GM12878 (cell line): Measurements from ENCODE around the gene VIPAS39. TPM values are rescaled to one million over a fixed set of nuclear protein-coding genes. Genes with fewer than 3 reads are reported as not detected.

ENCODE experiments used
- ATAC-seq: fragments of 200-7000 bp; cut with Tn5 transposase; 3 replicates; pipeline ENCODE4 v1.9.1; 2020; ENCODE audit warnings: mild to moderate bottlenecking, moderate library complexity
- BruUV-seq: library from RNA; stranded (reverse); fragments of 400-500 nt; replicated peaks from 2 replicates; lab custom pipeline; 2021; lab: Mats Ljungman, UMichigan
- CTCF ChIA-PET: fragments of 300-600 bp; sonication (Branson Sonifier 250); formaldehyde crosslinking; extraction: SDS; loops from one replicate; lab custom pipeline; 2021; ENCODE audit warnings: inconsistent platforms; lab: Yijun Ruan, JAX
- POLR2A ChIA-PET: fragments of 350-600 bp; formaldehyde crosslinking; extraction: SDS; loops from one replicate; lab custom pipeline; 2021; ENCODE audit warnings: inconsistent platforms; lab: Charles Lee
- RAD21 ChIA-PET: fragments of 300-600 bp; sonication (Branson Sonifier 250); formaldehyde crosslinking; loops from one replicate; lab custom pipeline; 2023; ENCODE audit warnings: antibody characterized with exemption; ENCODE audit not compliant: unreplicated experiment; lab: Charles Lee
- SMC1A ChIA-PET: fragments of 300-600 bp; sonication (Branson Sonifier 250); formaldehyde crosslinking; loops from one replicate; lab custom pipeline; 2023; ENCODE audit not compliant: unreplicated experiment, uncharacterized antibody; lab: Charles Lee
- DNase-seq: peaks from one replicate; pipeline ENCODE4 v3.0.0-alpha.2; 2011; ENCODE audit warnings: low read depth, low spot score
- FAIRE-seq: peaks from 3 replicates; lab custom pipeline; 2011; peaks lifted over from hg19 to GRCh38; lab: Jason Lieb, UNC
- H2AFZ ChIP-seq: 2 replicates; pipeline ENCODE4 v1.6.0; 2011; ENCODE audit warnings: low read depth, low read length, control low read depth; ENCODE audit not compliant: control insufficient read depth
- H3K27ac ChIP-seq: 2 replicates; pipeline ENCODE4 v1.5.1; 2011; ENCODE audit warnings: control low read depth; ENCODE audit not compliant: control insufficient read depth, insufficient read depth
- H3K27me3 ChIP-seq, 2 experiments: replicated peaks in 1 of 2; 2 replicates each; pipeline versions ENCODE4 v1.6.0 to v1.6.1; 2011; ENCODE audit warnings: low read length in 1 of 2; ENCODE audit not compliant: control insufficient read depth in 2 of 2, insufficient read depth in 2 of 2
- H3K36me3 ChIP-seq, 2 experiments: 2 replicates each; pipeline ENCODE4 v1.5.1; 2011; ENCODE audit warnings: low read length in 1 of 2; ENCODE audit not compliant: control insufficient read depth in 2 of 2, insufficient read depth in 2 of 2
- H3K4me1 ChIP-seq: 2 replicates; pipeline ENCODE4 v1.6.1; 2011; ENCODE audit warnings: mild to moderate bottlenecking, low read length, moderate library complexity, mixed read lengths; ENCODE audit not compliant: control insufficient read depth, insufficient read depth
- H3K4me2 ChIP-seq: 2 replicates; pipeline ENCODE4 v1.6.0; 2011; ENCODE audit warnings: control low read depth; ENCODE audit not compliant: control insufficient read depth, insufficient read depth
- H3K4me3 ChIP-seq: fragments of 200-600 bp; sonication (generic); 2 replicates; pipeline ENCODE4 v1.5.1; 2016
- H3K79me2 ChIP-seq: 2 replicates; pipeline ENCODE4 v1.6.0; 2011; ENCODE audit warnings: low read length; ENCODE audit not compliant: control insufficient read depth, insufficient read depth
- H3K9ac ChIP-seq: 2 replicates; pipeline ENCODE4 v1.8.0; 2011; ENCODE audit warnings: low read length, control low read depth, mixed read lengths; ENCODE audit not compliant: control insufficient read depth, insufficient read depth
- H3K9me3 ChIP-seq: replicated peaks from 3 replicates; pipeline ENCODE4 v1.5.1; 2011; ENCODE audit warnings: mild to moderate bottlenecking, low read length; ENCODE audit not compliant: control insufficient read depth, insufficient read depth
- H4K20me1 ChIP-seq: 2 replicates; pipeline ENCODE4 v1.6.0; 2011; ENCODE audit not compliant: control insufficient read depth, insufficient read depth
- ATF7 ChIP-seq: fragments of 450-650 bp; IDR thresholded peaks from 2 replicates; pipeline ENCODE4 v1.6.1; 2016; ENCODE audit warnings: low read depth, mild to moderate bottlenecking
- BACH1 ChIP-seq: fragments of 450-650 bp; IDR thresholded peaks from 2 replicates; pipeline ENCODE4 v1.6.1; 2017; ENCODE audit warnings: mild to moderate bottlenecking, borderline replicate concordance
- BCLAF1 ChIP-seq: fragments of 450-650 bp; IDR thresholded peaks from 2 replicates; pipeline ENCODE4 v1.6.1; 2017; ENCODE audit warnings: antibody characterized with exemption, mild to moderate bottlenecking, moderate library complexity
- BHLHE40 ChIP-seq, 2 experiments: fragments of 450-650 bp in 1 of 2; IDR thresholded peaks; 2 replicates each; pipeline ENCODE4 v1.6.1; 2011 to 2017; ENCODE audit warnings: low read depth in 2 of 2, borderline replicate concordance in 1 of 2, improper control_type of control experiment in 1 of 2, low read length in 1 of 2, mild to moderate bottlenecking in 1 of 2
- BMI1 ChIP-seq: fragments of 450-650 bp; IDR thresholded peaks from 2 replicates; pipeline ENCODE4 v1.6.1; 2016; ENCODE audit warnings: mild to moderate bottlenecking, moderate library complexity, borderline replicate concordance
- CREM ChIP-seq: IDR thresholded peaks from 2 replicates; pipeline ENCODE4 v1.6.1; 2014; ENCODE audit warnings: antibody characterized with exemption, low read depth
- EGR1 ChIP-seq, 2 experiments: IDR thresholded peaks; 1 replicate in 1 of 2; 2 replicates in 1 of 2; pipeline ENCODE4 v1.6.1; 2011 to 2012; ENCODE audit warnings: low read depth in 2 of 2, low read length in 2 of 2, borderline replicate concordance in 1 of 2, mild to moderate bottlenecking in 1 of 2, moderate library complexity in 1 of 2
- EZH2 ChIP-seq: IDR thresholded peaks from 2 replicates; pipeline ENCODE4 v1.6.1; 2012; ENCODE audit warnings: low read depth, mild to moderate bottlenecking, control low read depth, inconsistent platforms, low read length, borderline replicate concordance; ENCODE audit not compliant: control insufficient read depth
- FOXK2 ChIP-seq: fragments of 450-650 bp; IDR thresholded peaks from 2 replicates; pipeline ENCODE4 v1.6.1; 2017; ENCODE audit warnings: mild to moderate bottlenecking, moderate library complexity
- IRF4 ChIP-seq: IDR thresholded peaks from 2 replicates; pipeline ENCODE4 v1.6.1; 2011; ENCODE audit warnings: low read depth, low read length
- KLF5 ChIP-seq: fragments of 450-650 bp; IDR thresholded peaks from 2 replicates; pipeline ENCODE4 v1.6.1; 2014; ENCODE audit warnings: mild to moderate bottlenecking; ENCODE audit not compliant: partially characterized antibody
- LARP7 ChIP-seq: fragments of 450-650 bp; IDR thresholded peaks from 2 replicates; pipeline ENCODE4 v1.6.1; 2017; ENCODE audit warnings: mild to moderate bottlenecking
- MEF2A ChIP-seq: IDR thresholded peaks from 2 replicates; pipeline ENCODE4 v1.6.1; 2011; ENCODE audit warnings: low read depth, mild to moderate bottlenecking, low read length, moderate library complexity; ENCODE audit not compliant: insufficient read depth
- MYC ChIP-seq: IDR thresholded peaks from 2 replicates; pipeline ENCODE4 v1.6.1; 2011; ENCODE audit warnings: mild to moderate bottlenecking, low read length, moderate library complexity, inconsistent platforms; ENCODE audit not compliant: insufficient read depth, insufficient replicate concordance, insufficient read length, severe bottlenecking
- NFYA ChIP-seq: IDR thresholded peaks from 2 replicates; pipeline ENCODE4 v1.6.1; 2011; ENCODE audit warnings: low read depth, mild to moderate bottlenecking, low read length, improper control_type of control experiment, borderline replicate concordance
- SUZ12 ChIP-seq: fragments of 200-600 bp; sonication (generic); IDR thresholded peaks from one replicate; pipeline ENCODE4 v1.6.1; 2018; ENCODE audit warnings: antibody characterized with exemption, mild to moderate bottlenecking; ENCODE audit not compliant: unreplicated experiment
- ZNF592 ChIP-seq: fragments of 450-650 bp; IDR thresholded peaks from 2 replicates; pipeline ENCODE4 v1.6.1; 2017; ENCODE audit warnings: mild to moderate bottlenecking, moderate library complexity
- ZSCAN29 ChIP-seq: fragments of 450-650 bp; IDR thresholded peaks from 2 replicates; pipeline ENCODE4 v1.6.1; 2017; ENCODE audit warnings: mild to moderate bottlenecking, moderate library complexity
- WGBS: methylation state at CpG from one replicate; pipeline ENCODE4 v1.1.6; 2016; ENCODE audit warnings: low lambda C conversion rate; ENCODE audit not compliant: insufficient replicate concordance, insufficient coverage; ENCODE audit errors: missing lambda C conversion rate; 5-methylcytosine and 5-hydroxymethylcytosine counted together
- in situ Hi-C: fragments of 300-500 bp; cut with MboI; formaldehyde crosslinking; loops from 9 replicates; pipeline ENCODE4 v1.14.3; 2018; ENCODE audit warnings: mixed read lengths
- intact Hi-C: fragments of 100-400 bp; cut with micrococcal nuclease; formaldehyde crosslinking; loops from one replicate; pipeline ENCODE4 v1.14.2; 2022; ENCODE audit not compliant: unreplicated experiment
- polyA plus RNA-seq, 11 experiments: library from polyadenylated mRNA; depleted of rRNA in 4 of 11; unstranded in 6 of 11; stranded (reverse) in 5 of 11; fragments of >200 nt; fragmentation: Nextera tagmentation in 4 of 11; fragmentation: Illumina TruSeq in 1 of 11; extraction: Ambion mirVana in 4 of 11; extraction: Trizol in 1 of 11; gene quantifications; 1 replicate in 1 of 11; 2 replicates in 10 of 11; pipeline versions ENCODE4 v1.2.1 to v1.2.3, GENCODE V29; 2011 to 2016; ENCODE audit warnings: inconsistent platforms in 2 of 11, missing spikeins in 2 of 11, low read depth in 1 of 11
- total RNA-seq, 4 experiments: library from RNA; depleted of rRNA in 3 of 4; stranded (reverse); fragments of >200 nt in 3 of 4; fragmentation: Illumina TruSeq in 1 of 4; extraction: Trizol in 1 of 4; gene quantifications; 2 replicates each; pipeline versions ENCODE4 v1.2.1 to v1.2.3, GENCODE V29; 2013 to 2021

Gene VIPAS39
- total and polyA plus RNA-seq, 10 of the 15 experiments (the other 5 are each of a cell fraction or from before 2014, with no cell fraction given), result 6.7 to 38.8 (median 18.5) TPM

DNA sequence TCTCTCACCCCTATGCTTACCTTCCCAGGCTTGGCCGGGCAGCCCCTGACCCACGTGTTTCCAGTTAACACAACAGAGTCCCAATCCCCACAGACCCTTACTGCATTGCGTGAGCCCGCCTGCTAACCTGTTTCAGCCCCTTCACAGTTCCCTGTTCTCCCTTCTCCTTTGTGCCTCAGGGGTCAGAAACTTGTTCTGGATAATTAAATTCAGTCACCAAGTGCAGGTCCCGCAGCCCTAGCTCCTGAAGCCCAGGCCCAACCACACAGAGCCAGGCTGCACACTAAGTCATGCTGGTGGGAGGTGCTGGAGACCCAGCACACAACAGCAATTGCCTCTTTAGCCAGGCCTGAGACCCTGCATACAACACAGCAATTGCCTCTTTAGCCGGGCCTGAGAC is 31.6 kb upstream of the VIPAS39 start:
- H4K20me1 ChIP-seq, result no peaks in the 10 kb centered on the region
- in situ Hi-C loops, result no loop called here
- FAIRE-seq (no peak), DNase-seq (no peak), ATAC-seq (no peak)
- 49% methylated on average over 6 of the region's 6 CpGs for WGBS
- ChIA-PET RAD21 (no interaction called here), CTCF (interaction anchor here (0.9 kb wide), 1 partner anchor 29 kb away, joined by 3 read pairs; no protein-coding TSS in a partner anchor), SMC1A (no interaction called here), POLR2A (no interaction called here)
- H3K27ac ChIP-seq, result no peak overlapping the region
- no peaks in the 10 kb centered on the region for H3K79me2 ChIP-seq
- no peaks in the 10 kb centered on the region for H3K4me1 ChIP-seq
- H3K4me3 ChIP-seq, result no peak overlapping the region
- intact Hi-C loops, result no loop called here
- H3K9me3 ChIP-seq, result no peaks in the 10 kb centered on the region
- no peak overlapping the region for H3K4me2 ChIP-seq
- H3K27me3 ChIP-seq, result no peaks in the 10 kb centered on the region
- no peak overlapping the region for H2AFZ ChIP-seq
- no peak overlapping the region for H3K9ac ChIP-seq
- H3K36me3 ChIP-seq, result no peaks in the 10 kb centered on the region
- no TSS peak for BruUV-seq
- TF ChIP-seq LARP7, result no peak
- no peak for TF ChIP-seq BMI1
- no peak for TF ChIP-seq EGR1 (IDR thresholded peaks at IDR 0.05; ENCODE audit: borderline replicate concordance in 1 of 2, low read depth in 2 of 2, low read length in 2 of 2)
- TF ChIP-seq EZH2, result no peak
- no peak for TF ChIP-seq FOXK2
- no peak for TF ChIP-seq BHLHE40 (IDR thresholded peaks at IDR 0.05; ENCODE audit: borderline replicate concordance in 1 of 2, low read depth in 2 of 2, low read length in 1 of 2)
- TF ChIP-seq BACH1, result no peak
- TF ChIP-seq ZNF592, result no peak
- TF ChIP-seq MEF2A, result no peak
- TF ChIP-seq ATF7, result no peak
- TF ChIP-seq SUZ12, result no peak
- no peak for TF ChIP-seq ZSCAN29
- TF ChIP-seq BCLAF1, result no peak
- TF ChIP-seq MYC, result no peak
- TF ChIP-seq IRF4, result no peak
- TF ChIP-seq NFYA, result no peak
- no peak for TF ChIP-seq CREM
- TF ChIP-seq KLF5, result no peak
